DMS79 treated with DMSO at 0.1 percent for 48 hours (cell line): Measurements from ENCODE around the gene DLG2.

Experiments used
- DNase-seq: peaks from one replicate; lab custom pipeline; 2025; lab: John Stamatoyannopoulos, UW

The DLG2 gene

GRCh38 chr11:84194696-84195095 lies 1432.4 kb downstream of the DLG2 start:
- no peak for DNase-seq

- DNase-seq = no peak
Measured at GRCh38 chr11:84193706-84194105, 1433.4 kb downstream of the DLG2 start.

- DNase-seq = no peak
Measured at GRCh38 chr11:84188521-84188920, 1438.6 kb downstream of the DLG2 start.

GRCh38 chr11:84173078-84173477 lies 1454.1 kb downstream of the DLG2 start:
- DNase-seq = no peak

- no peak for DNase-seq
Measured at GRCh38 chr11:84165139-84165538, 1462.0 kb downstream of the DLG2 start.

GRCh38 chr11:84164728-84165127 lies 1462.4 kb downstream of the DLG2 start:
- DNase-seq = no peak

GRCh38 chr11:84163116-84163515 lies 1464.0 kb downstream of the DLG2 start:
- no peak for DNase-seq

GRCh38 chr11:84157639-84158038 lies 1469.5 kb downstream of the DLG2 start:
- DNase-seq = no peak

- no peak for DNase-seq
Measured at GRCh38 chr11:84146826-84147225, 1480.3 kb downstream of the DLG2 start.

- DNase-seq = no peak
Measured at GRCh38 chr11:84145616-84146185, 1481.4 kb downstream of the DLG2 start.

- no peak for DNase-seq
Measured at GRCh38 chr11:84144531-84144930, 1482.6 kb downstream of the DLG2 start.

- no peak for DNase-seq
Measured at GRCh38 chr11:84142411-84142810, 1484.7 kb downstream of the DLG2 start.

- DNase-seq = no peak
Measured at GRCh38 chr11:84140386-84141169, 1486.6 kb downstream of the DLG2 start.

- DNase-seq = no peak
Measured at GRCh38 chr11:84137960-84138359, 1489.2 kb downstream of the DLG2 start.

GRCh38 chr11:84137505-84137904 lies 1489.6 kb downstream of the DLG2 start:
- DNase-seq = no peak

GRCh38 chr11:84136926-84137325 lies 1490.2 kb downstream of the DLG2 start:
- DNase-seq = no peak

GRCh38 chr11:84130646-84131427 lies 1496.3 kb downstream of the DLG2 start:
- no peak for DNase-seq

GRCh38 chr11:84129961-84130576 lies 1497.1 kb downstream of the DLG2 start:
- DNase-seq = no peak

GRCh38 chr11:84128840-84129239 lies 1498.3 kb downstream of the DLG2 start:
- no peak for DNase-seq

GRCh38 chr11:84117394-84117793 lies 1509.8 kb downstream of the DLG2 start:
- no peak for DNase-seq

GRCh38 chr11:84106541-84106940 lies 1520.6 kb downstream of the DLG2 start:
- DNase-seq = no peak

GRCh38 chr11:84105148-84105547 lies 1522.0 kb downstream of the DLG2 start:
- DNase-seq = no peak

GRCh38 chr11:84103096-84103495 lies 1524.0 kb downstream of the DLG2 start:
- no peak for DNase-seq
